Memory B cell (primary cell): ENCODE results near the gene CNTNAP2.

Source experiments
- ATAC-seq: fragments of 150-1000 bp; cut with Tn5 transposase; 2 replicates; pipeline ENCODE4 v1.10.0; 2021; ENCODE audit warnings: low read depth, mild to moderate bottlenecking, moderate library complexity
- DNase-seq, 2 donors: peaks; one replicate each; pipeline ENCODE4 v3.0.0; 2022; ENCODE audit warnings: low spot score in 2 of 2
- H3K27ac Mint-ChIP-seq: one replicate; pipeline ENCODE4 v1.8.0; 2022; ENCODE audit warnings: mild to moderate bottlenecking, moderate library complexity, mixed read lengths
- H3K27me3 Mint-ChIP-seq: one replicate; pipeline ENCODE4 v1.8.0; 2022; ENCODE audit warnings: mixed read lengths
- H3K36me3 Mint-ChIP-seq: one replicate; pipeline ENCODE4 v1.8.0; 2022; ENCODE audit warnings: mild to moderate bottlenecking, mixed read lengths
- H3K4me1 Mint-ChIP-seq: one replicate; pipeline ENCODE4 v1.8.0; 2022; ENCODE audit warnings: mixed read lengths
- H3K4me3 Mint-ChIP-seq: one replicate; pipeline ENCODE4 v1.8.0; 2022; ENCODE audit warnings: mild to moderate bottlenecking, moderate library complexity, mixed read lengths
- H3K9me3 Mint-ChIP-seq: one replicate; pipeline ENCODE4 v1.8.0; 2022; ENCODE audit warnings: mixed read lengths

The CNTNAP2 gene

DNA sequence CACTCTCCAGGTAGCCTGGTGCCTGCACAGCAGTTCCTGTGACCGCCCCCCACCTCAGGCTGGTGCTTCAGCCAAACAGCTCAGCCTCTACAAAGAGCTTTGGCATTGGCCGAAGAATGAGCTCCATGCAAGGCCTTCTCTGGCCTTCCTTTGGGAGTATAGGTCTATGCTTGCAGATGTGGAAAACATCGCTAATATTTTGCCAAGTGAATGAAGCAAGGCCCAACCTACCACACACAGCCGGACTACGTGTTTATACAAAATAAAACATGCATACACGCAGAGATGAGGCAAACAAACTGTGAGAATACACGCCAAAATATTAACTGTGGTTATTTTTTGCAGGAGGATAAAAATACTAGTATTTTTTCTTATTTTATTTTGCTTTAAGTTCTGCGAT, 2057.8 kb downstream of the CNTNAP2 start:
- no peak overlapping the region for H3K27ac Mint-ChIP-seq
- H3K4me1 Mint-ChIP-seq, result no peaks in the 10 kb centered on the region

DNA sequence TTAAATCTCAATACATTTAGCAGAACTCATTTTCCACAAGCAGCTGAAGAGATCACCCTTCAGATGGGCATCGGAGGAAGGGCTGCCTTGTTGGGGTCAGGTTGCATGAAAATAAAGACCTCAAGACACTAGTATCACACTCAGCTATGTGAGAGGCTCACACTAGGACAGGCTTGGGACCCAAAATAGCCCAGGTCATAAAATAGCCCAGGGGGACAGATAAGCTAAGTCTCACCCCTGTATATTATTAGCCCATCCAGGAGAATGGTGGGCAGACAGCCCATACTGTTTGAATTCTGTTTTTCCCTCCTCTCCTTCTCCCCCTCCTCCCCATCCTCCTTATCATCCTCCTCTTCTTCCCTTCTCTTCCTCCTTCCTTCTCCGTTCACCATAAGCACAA, 2058.9 kb downstream of the CNTNAP2 start:
- Mint-ChIP-seq H3K27me3 (peaks cover 10% of the 10 kb centered on the region), H3K27ac (no peak overlapping the region), H3K36me3 (no peaks in the 10 kb centered on the region), H3K4me1 (no peaks in the 10 kb centered on the region), H3K4me3 (no peak overlapping the region), H3K9me3 (no peaks in the 10 kb centered on the region)
- DNase-seq (no peak), ATAC-seq (no peak)

More for the DNA sequence above, 2057.8 kb downstream of the CNTNAP2 start:
- Mint-ChIP-seq H3K27me3 (peaks cover 8% of the 10 kb centered on the region), H3K4me3 (no peak overlapping the region), H3K9me3 (no peaks in the 10 kb centered on the region), H3K36me3 (no peaks in the 10 kb centered on the region)
- DNase-seq (no peak), ATAC-seq (no peak)

DNA sequence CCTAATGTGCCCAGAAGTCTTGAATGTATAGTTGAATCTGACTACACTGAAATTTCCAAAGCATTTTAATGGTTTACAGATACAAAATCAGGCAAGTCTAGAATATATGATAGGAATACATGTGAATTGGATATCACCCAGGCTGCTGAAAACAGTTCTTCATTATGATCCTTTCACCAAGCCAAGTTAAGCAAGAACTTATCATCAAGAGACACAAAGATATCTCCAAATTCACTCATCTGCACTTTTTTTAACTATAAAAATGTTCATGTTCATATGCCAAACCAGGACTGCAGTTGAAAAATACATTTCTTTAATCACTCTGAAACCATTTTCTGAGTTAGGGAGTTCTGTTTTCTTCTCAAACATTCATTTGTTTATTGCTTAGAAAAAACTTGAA, 2061.4 kb downstream of the CNTNAP2 start:
- H3K9me3 Mint-ChIP-seq, result no peaks in the 10 kb centered on the region
- peaks cover 11% of the 10 kb centered on the region for H3K27me3 Mint-ChIP-seq
- H3K4me3 Mint-ChIP-seq, result no peak overlapping the region
- no peak for ATAC-seq
- DNase-seq, result no peak
- no peak overlapping the region for H3K27ac Mint-ChIP-seq
- no peaks in the 10 kb centered on the region for H3K4me1 Mint-ChIP-seq
- no peaks in the 10 kb centered on the region for H3K36me3 Mint-ChIP-seq

DNA sequence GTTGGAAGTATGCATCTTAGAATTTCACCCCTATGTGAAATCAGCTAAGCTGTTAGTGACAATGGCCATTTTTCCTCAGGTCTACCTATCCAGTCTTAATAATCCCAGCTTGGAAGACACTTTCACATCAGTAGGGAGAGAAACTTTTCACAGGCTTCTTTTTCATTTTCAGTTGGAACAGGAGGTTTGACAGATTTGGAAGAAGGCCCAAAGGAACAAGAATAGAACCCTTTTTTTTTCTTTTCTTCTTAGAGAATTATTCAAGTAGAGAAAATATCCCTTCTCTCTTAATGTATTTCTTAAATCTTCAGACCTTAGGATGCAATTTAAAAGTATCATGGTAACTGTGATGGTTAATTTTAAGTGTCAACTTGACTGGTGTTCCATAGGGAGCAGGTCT, 2063.5 kb downstream of the CNTNAP2 start:
- Mint-ChIP-seq H3K36me3 (no peaks in the 10 kb centered on the region), H3K27ac (no peak overlapping the region), H3K9me3 (no peaks in the 10 kb centered on the region), H3K27me3 (peaks cover 12% of the 10 kb centered on the region), H3K4me1 (no peaks in the 10 kb centered on the region), H3K4me3 (no peak overlapping the region)
- ATAC-seq (no peak), DNase-seq (no peak)

DNA sequence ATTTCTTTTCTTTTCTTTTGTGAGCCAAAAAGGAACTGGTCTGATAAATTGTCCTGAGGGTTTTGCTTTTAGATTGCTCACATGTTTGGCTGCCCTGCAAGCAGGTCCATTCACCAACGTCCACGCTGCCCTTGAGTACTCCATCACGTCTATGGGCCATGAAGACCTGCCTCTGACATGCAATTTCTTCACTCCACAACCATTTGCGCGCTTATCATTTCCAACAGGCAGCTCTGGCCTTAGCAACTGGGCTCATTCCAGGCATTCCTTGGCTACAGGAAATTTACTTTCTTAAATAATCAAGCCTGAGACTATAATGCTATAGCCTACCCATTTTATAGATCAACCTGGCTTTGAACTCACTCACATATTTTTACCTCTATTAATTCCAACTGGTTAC, 2065.7 kb downstream of the CNTNAP2 start:
- DNase-seq, result no peak
- no peaks in the 10 kb centered on the region for H3K9me3 Mint-ChIP-seq
- no peak overlapping the region for H3K4me3 Mint-ChIP-seq
- H3K4me1 Mint-ChIP-seq, result no peaks in the 10 kb centered on the region
- no peaks in the 10 kb centered on the region for H3K36me3 Mint-ChIP-seq
- no peak overlapping the region for H3K27ac Mint-ChIP-seq
- no peak for ATAC-seq
- H3K27me3 Mint-ChIP-seq, result peaks cover 8% of the 10 kb centered on the region

DNA sequence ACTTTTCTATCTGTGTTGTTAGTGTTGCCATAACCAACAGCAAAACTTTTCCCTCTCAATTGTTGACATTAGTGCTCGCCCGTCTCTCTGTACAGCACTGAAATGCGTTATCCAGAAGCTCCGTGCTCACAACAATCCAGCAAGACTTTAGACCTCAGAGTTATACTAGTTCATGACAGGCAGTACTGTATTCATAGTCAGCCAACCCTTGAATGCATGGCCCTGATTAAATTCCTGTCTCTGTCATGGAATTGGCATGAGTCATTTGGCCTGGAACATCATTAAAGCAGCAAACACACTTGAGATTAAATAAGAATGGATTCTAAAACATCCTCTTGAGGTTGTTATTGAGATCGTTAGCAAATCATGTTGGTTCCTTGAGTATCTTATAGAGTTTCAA, 2068.4 kb downstream of the CNTNAP2 start:
- H3K36me3 Mint-ChIP-seq, result no peaks in the 10 kb centered on the region
- ATAC-seq (no peak), DNase-seq (no peak)
- no peaks in the 10 kb centered on the region for H3K4me1 Mint-ChIP-seq
- no peaks in the 10 kb centered on the region for H3K9me3 Mint-ChIP-seq
- no peak overlapping the region for H3K4me3 Mint-ChIP-seq
- no peak overlapping the region for H3K27ac Mint-ChIP-seq
- H3K27me3 Mint-ChIP-seq, result peaks cover 7% of the 10 kb centered on the region

DNA sequence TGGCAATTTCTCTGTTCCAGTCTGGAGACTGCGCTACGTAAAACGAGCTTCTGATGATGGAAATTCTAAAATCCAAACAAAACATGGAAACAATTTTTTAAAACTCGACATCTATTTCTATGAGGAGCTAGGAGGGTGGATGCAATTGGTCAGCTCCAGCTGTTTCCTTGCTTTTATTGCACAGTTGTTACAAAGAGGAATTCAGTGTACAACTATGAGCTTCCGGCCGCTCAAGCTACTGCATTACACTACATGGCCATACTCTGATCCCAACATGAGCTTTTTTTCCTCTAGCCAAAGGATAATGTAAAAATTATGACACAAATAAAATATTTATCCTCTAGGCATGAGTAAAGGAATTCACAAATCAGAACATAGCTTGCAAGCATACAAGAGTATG, 2070.9 kb downstream of the CNTNAP2 start:
- peaks cover 8% of the 10 kb centered on the region for H3K27me3 Mint-ChIP-seq
- H3K36me3 Mint-ChIP-seq, result no peaks in the 10 kb centered on the region
- no peak overlapping the region for H3K4me3 Mint-ChIP-seq
- no peaks in the 10 kb centered on the region for H3K4me1 Mint-ChIP-seq
- H3K27ac Mint-ChIP-seq, result no peak overlapping the region
- ATAC-seq (no peak), DNase-seq (no peak)
- no peaks in the 10 kb centered on the region for H3K9me3 Mint-ChIP-seq

DNA sequence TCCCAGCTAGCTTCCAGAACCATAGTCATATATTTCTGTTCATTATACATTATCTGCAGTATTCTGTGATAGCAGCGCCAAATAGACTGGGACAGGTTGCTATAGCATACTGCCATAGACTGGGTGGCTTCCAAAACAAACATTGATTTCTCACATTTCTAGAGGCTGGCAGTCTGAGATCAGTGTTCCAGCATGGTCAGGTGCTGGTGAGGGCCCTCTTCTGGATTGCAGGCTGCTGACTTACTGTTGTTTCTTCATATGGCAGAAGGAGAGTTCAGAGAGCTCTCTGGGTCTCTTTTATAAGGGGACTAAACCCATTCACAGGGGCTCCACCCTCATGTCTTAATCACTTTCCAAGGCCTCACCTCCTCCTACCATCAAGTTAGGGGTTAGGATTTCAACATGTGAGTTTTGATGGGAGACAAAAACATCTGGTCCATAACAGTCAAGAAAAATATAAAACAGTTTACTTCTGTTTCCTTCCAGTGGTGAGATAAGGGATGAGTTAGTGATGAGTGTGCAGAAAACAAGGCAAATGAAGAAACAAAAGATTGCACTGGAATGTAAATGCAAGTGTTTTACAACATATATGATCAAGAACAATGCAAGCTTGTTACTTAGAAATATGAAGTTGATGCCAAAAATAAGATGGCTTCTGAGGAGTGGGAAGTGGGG, 2074.9 kb downstream of the CNTNAP2 start:
- Mint-ChIP-seq H3K4me1 (no peaks in the 10 kb centered on the region), H3K36me3 (no peaks in the 10 kb centered on the region), H3K27ac (no peak overlapping the region), H3K4me3 (no peak overlapping the region), H3K9me3 (no peaks in the 10 kb centered on the region), H3K27me3 (peaks cover 6% of the 10 kb centered on the region)
- ATAC-seq (no peak), DNase-seq (no peak)

DNA sequence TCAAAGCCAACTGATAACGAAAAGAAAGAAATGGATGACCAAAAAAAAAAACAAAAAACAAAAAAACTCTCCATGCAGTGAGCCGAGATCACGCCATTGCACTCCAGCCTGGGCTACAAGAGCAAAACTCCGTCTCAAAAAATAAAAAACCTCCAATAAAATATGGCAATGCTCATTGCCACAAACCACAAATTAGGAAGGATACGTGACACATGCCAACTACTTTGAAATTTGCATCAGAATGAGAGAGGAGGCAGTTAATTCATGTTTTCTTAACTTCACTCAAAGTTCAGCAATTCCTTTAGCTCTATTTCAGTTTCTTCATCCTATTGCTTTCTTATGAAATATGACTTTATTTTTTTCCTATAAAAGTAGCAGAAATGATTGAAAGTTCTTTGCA, 2075.9 kb downstream of the CNTNAP2 start:
- H3K27ac Mint-ChIP-seq, result no peak overlapping the region
- no peaks in the 10 kb centered on the region for H3K4me1 Mint-ChIP-seq

DNA sequence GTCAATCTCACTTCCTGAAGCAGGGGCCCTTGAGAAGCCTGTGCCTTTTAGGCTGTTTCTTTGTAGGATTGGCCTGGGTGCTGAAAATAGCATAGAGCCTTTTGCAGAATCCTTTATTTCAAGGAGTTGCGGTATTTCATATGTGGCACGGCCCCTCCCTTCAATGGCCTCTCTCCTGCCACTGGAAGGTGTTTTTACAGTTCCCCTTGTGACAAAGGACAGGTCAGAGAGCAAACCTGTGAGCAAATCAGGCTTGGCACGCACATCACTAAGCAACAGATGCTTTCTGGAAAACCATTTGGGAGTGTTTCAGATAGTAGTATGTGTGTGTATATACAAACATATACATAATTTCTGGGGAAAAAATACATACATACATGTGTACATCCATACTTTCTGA, 2085.4 kb downstream of the CNTNAP2 start:
- ATAC-seq, result no peak
- no peak overlapping the region for H3K4me3 Mint-ChIP-seq

More for the DNA sequence above, 2075.9 kb downstream of the CNTNAP2 start:
- ATAC-seq, result no peak
- H3K9me3 Mint-ChIP-seq, result no peaks in the 10 kb centered on the region
- H3K36me3 Mint-ChIP-seq, result no peaks in the 10 kb centered on the region
- no peak for DNase-seq
- H3K27me3 Mint-ChIP-seq, result peaks cover 6% of the 10 kb centered on the region
- H3K4me3 Mint-ChIP-seq, result no peak overlapping the region

DNA sequence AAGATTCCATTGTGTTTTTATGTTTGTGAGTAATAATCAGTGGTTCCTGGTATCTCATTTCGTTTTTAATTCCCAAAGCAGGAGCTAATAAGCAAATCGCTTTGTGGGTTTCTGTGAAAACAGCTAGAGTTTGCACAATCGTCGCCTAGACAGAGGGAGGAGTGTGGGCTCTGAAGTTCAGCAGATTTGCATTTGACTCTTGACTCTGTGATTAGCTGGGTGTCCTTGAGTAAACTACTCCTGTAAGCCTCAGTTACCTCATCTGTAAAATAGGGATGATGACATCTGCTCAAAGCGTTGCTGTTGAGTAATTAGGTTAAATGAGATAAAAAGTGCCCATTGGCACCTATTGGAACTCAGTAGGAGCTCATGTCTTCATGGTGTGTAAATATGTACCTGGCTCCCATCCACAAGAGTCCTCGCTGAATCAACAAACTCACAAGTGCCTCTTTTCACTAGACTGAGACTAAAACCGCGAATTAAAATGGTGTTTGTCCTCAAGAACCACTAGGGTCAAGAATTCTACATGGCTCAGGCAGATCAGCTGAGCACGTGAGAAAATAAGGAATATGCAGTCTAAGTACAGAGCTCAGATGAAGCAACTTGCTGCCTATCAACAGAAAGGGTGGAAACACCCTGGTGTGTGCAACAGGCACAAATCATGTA, 2088.2 kb downstream of the CNTNAP2 start:
- H3K27me3 Mint-ChIP-seq, result peaks cover 14% of the 10 kb centered on the region
- no peaks in the 10 kb centered on the region for H3K4me1 Mint-ChIP-seq
- no peak overlapping the region for H3K4me3 Mint-ChIP-seq
- no peak for ATAC-seq
- H3K36me3 Mint-ChIP-seq, result no peaks in the 10 kb centered on the region
- no peak for DNase-seq
- no peak overlapping the region for H3K27ac Mint-ChIP-seq
- H3K9me3 Mint-ChIP-seq, result no peaks in the 10 kb centered on the region

More for the DNA sequence above, 2085.4 kb downstream of the CNTNAP2 start:
- Mint-ChIP-seq H3K9me3 (no peaks in the 10 kb centered on the region), H3K4me1 (no peaks in the 10 kb centered on the region), H3K36me3 (no peaks in the 10 kb centered on the region), H3K27ac (no peak overlapping the region), H3K27me3 (peaks cover 9% of the 10 kb centered on the region)
- DNase-seq, result no peak

DNA sequence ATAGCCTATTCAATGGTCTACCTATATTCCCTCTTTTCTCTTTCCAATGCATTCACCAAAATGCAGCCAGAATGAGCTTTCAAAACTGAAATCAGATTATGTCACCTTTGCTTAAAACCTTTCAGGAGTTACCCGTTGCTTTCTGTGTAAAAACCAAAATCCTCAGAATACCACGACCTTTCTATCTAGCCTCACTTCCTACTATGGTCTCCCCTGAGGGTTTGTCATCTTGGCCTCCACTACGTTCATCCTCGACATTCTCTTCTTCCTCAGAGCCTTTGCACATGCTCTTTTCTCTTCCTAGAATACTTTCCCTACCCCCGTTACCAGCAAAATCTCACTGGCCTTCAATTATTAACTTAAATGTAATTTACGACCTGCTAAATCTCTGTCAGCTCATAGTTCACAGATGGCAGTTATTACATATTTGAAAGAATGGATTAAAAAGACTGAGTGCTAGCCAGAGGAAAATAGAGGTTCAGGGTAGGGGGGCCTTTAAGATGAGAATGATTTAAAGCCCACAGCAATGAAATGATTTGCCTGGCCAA, 2093.1 kb downstream of the CNTNAP2 start:
- DNase-seq (no peak), ATAC-seq (no peak)
- no peak overlapping the region for H3K27ac Mint-ChIP-seq
- H3K36me3 Mint-ChIP-seq, result no peaks in the 10 kb centered on the region
- no peaks in the 10 kb centered on the region for H3K9me3 Mint-ChIP-seq
- H3K4me3 Mint-ChIP-seq, result no peak overlapping the region
- peaks cover 16% of the 10 kb centered on the region for H3K27me3 Mint-ChIP-seq
- H3K4me1 Mint-ChIP-seq, result no peaks in the 10 kb centered on the region

DNA sequence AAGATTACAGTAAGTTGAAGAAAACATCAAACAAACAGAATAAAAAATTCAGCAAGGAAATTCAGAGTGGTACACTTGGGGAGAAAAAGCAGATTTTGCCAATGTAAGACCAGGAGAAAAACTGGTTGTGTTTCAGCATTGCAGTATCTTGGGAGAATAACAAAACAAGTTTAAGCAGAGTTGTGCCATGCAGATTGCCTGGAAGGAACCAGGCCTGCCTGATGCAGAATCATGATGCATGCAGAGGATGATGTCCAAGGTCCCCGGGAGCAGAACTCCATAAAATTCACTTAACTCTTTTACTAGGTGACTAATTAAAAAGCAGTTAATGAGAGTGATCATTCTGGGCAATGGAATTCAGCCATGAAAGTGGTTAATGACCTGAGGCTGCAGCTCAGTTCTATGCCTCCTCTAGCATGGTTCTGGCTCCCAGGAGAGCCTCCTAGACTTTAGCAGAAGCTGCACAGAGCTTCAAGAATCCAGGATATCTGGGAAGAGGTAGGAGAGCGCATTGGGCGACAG, 2094.3 kb downstream of the CNTNAP2 start:
- Mint-ChIP-seq H3K36me3 (no peaks in the 10 kb centered on the region), H3K27me3 (peaks cover 16% of the 10 kb centered on the region), H3K9me3 (no peaks in the 10 kb centered on the region), H3K27ac (no peak overlapping the region), H3K4me1 (no peaks in the 10 kb centered on the region), H3K4me3 (no peak overlapping the region)
- ATAC-seq (no peak), DNase-seq (no peak)

DNA sequence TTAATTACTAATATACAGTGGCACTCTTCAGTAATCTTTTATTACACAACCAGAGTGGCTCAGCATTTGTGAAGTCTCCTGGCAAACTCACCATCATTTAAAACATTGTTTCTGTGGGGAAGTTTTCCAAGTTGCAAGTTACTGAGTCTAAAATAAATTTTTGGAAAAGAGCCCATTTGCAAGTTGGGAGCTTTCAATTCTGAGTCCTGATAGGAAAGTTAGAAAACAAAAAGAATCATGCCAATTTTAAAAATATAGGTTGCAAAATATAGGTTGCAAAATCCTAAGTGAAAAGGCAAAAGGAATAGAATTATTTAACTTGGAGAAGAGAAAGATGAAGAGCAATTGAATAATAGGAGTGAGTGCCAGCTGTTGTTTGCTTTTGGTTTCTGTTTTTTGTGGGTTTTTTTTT, 2095.1 kb downstream of the CNTNAP2 start:
- no peaks in the 10 kb centered on the region for H3K36me3 Mint-ChIP-seq
- H3K4me3 Mint-ChIP-seq, result no peak overlapping the region
- DNase-seq, result no peak
- peaks cover 18% of the 10 kb centered on the region for H3K27me3 Mint-ChIP-seq
- peaks cover under 1% of the 10 kb centered on the region for H3K9me3 Mint-ChIP-seq
- no peak for ATAC-seq
- H3K4me1 Mint-ChIP-seq, result no peaks in the 10 kb centered on the region
- no peak overlapping the region for H3K27ac Mint-ChIP-seq
